Gastrocnemius medialis (tissue), 4 donors: ENCODE data around the gene UGDH. TPM values are rescaled to one million over a fixed set of nuclear protein-coding genes. Genes with fewer than 3 reads are reported as not detected.

Source experiments
- ATAC-seq, 2 donors: fragments of 150-250 bp; one replicate each; pipeline ENCODE4 v1.9.1; 2016
- DNase-seq, 2 donors: peaks; one replicate each; pipeline ENCODE4 v3.0.0-alpha.2; 2019
- H3K27ac ChIP-seq, 4 donors: fragments of 200-600 bp; sonication (generic); 1 replicate in 1 of 4; 2 replicates in 3 of 4; pipeline ENCODE4 v1.5.1; 2016 to 2018; ENCODE audit warnings: mild to moderate bottlenecking in 2 of 4, moderate library complexity in 1 of 4
- H3K27me3 ChIP-seq, 3 donors: fragments of 200-600 bp; sonication (generic) in 2 of 3; 1 replicate in 1 of 3; 2 replicates in 2 of 3; pipeline versions ENCODE4 v1.5.1 to v1.6.0; 2016 to 2019; ENCODE audit warnings: mild to moderate bottlenecking in 1 of 3, moderate library complexity in 1 of 3
- H3K36me3 ChIP-seq, 2 donors: fragments of 200-600 bp; sonication (generic) in 1 of 2; one replicate each; pipeline ENCODE4 v1.5.1; 2017 to 2018
- H3K4me1 ChIP-seq, 2 donors: fragments of 200-600 bp; sonication (generic) in 1 of 2; one replicate each; pipeline ENCODE4 v1.5.1; 2016 to 2017; ENCODE audit warnings: mild to moderate bottlenecking in 2 of 2
- H3K4me3 ChIP-seq, 4 donors: fragments of 200-600 bp; sonication (generic) in 3 of 4; 1 replicate in 1 of 4; 2 replicates in 3 of 4; pipeline ENCODE4 v1.5.1; 2016 to 2019; ENCODE audit warnings: mild to moderate bottlenecking in 2 of 4
- H3K9me3 ChIP-seq, 3 donors: fragments of 200-600 bp; sonication (generic) in 2 of 3; 1 replicate in 1 of 3; 2 replicates in 2 of 3; pipeline ENCODE4 v1.5.1; 2016 to 2019
- POLR2A ChIP-seq, 2 donors: fragments of 450-650 bp; IDR thresholded peaks; one replicate each; pipeline ENCODE4 v1.6.1; 2017; ENCODE audit warnings: antibody characterized with exemption in 2 of 2, mild to moderate bottlenecking in 2 of 2, moderate library complexity in 2 of 2
- in situ Hi-C, 4 donors: fragments of 200-750 bp; cut with MboI; loops; one replicate each; pipeline versions ENCODE4 v1.15.0 to v1.8.0; 2017; ENCODE audit warnings: low sequenced_read_pairs in 4 of 4
- intact Hi-C: fragments of 100-400 bp; cut with DNase I; formaldehyde crosslinking; loops from one replicate; pipeline ENCODE4 v1.15.1; 2023; ENCODE audit warnings: low total_unique reads
- total RNA-seq, 4 donors: library from RNA; depleted of rRNA; stranded (reverse); fragments of >200 nt; gene quantifications; one replicate each; pipeline versions ENCODE4 v1.1.0 to v1.2.3, GENCODE V29; 2016
- TF ChIP-seq, protein P1 (sequence below), 5 experiments: fragments of 450-650 bp in 3 of 5; fragments of 200-600 bp in 2 of 5; sonication (generic) in 2 of 5; IDR thresholded peaks in 4 of 5; conservative IDR thresholded peaks in 1 of 5; 1 replicate in 4 of 5; 2 replicates in 1 of 5; pipeline ENCODE4 v1.5.1; 2016 to 2019; ENCODE audit warnings: antibody characterized with exemption in 5 of 5, mild to moderate bottlenecking in 3 of 5, moderate library complexity in 3 of 5

The UGDH gene
- total RNA-seq, 4 donors from 2014 or later: 6.1 to 12.7 (median 8.8) TPM

DNA sequence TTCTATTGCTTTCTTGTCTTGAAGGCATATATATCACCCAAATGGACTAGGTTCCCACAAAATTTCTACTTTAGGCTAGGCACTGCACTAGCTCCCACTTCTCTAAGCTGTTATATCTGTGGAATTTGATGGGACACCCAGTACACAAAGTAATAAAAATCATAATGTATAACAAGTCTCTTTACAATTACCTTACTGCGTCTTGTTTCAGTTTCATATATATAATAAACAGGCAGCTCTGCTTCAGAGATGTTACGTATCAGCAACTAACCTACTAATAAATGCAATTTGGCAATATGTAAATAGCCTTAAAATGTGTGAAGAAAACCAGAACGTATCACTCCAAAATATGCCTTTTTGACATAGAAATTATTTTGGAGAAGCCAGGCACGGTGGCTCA lies 42.0 kb upstream of the UGDH start:
- Histone ChIP-seq H3K36me3 (peaks cover 0 to 19% of the 10 kb centered on the region in 2 donors), H3K4me3 (no peak overlapping the region), H3K9me3 (no peaks in the 10 kb centered on the region), H3K4me1 (no peaks in the 10 kb centered on the region), H3K27me3 (no peaks in the 10 kb centered on the region), H3K27ac (no peak overlapping the region)
- TF ChIP-seq, protein P1, sequence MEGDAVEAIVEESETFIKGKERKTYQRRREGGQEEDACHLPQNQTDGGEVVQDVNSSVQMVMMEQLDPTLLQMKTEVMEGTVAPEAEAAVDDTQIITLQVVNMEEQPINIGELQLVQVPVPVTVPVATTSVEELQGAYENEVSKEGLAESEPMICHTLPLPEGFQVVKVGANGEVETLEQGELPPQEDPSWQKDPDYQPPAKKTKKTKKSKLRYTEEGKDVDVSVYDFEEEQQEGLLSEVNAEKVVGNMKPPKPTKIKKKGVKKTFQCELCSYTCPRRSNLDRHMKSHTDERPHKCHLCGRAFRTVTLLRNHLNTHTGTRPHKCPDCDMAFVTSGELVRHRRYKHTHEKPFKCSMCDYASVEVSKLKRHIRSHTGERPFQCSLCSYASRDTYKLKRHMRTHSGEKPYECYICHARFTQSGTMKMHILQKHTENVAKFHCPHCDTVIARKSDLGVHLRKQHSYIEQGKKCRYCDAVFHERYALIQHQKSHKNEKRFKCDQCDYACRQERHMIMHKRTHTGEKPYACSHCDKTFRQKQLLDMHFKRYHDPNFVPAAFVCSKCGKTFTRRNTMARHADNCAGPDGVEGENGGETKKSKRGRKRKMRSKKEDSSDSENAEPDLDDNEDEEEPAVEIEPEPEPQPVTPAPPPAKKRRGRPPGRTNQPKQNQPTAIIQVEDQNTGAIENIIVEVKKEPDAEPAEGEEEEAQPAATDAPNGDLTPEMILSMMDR (IDR thresholded peaks at IDR 0.05 in 4 of 5, conservative IDR thresholded peaks at IDR 0.05 in 1 of 5): no peak
- no peak for TF ChIP-seq POLR2A (IDR thresholded peaks at IDR 0.05)
- intact Hi-C loops: no loop called here
- in situ Hi-C loops: no loop called here
- ATAC-seq (no peak), DNase-seq (no peak)

GRCh38 chr4:39568805-39569204 lies 41.6 kb upstream of the UGDH start:
- intact Hi-C loops: no loop called here
- H3K4me1 ChIP-seq: no peaks in the 10 kb centered on the region
- no peaks in the 10 kb centered on the region for H3K27me3 ChIP-seq
- no peak for ATAC-seq
- H3K27ac ChIP-seq: no peak overlapping the region
- TF ChIP-seq, protein P1 (IDR thresholded peaks at IDR 0.05 in 4 of 5, conservative IDR thresholded peaks at IDR 0.05 in 1 of 5): no peak
- TF ChIP-seq POLR2A (IDR thresholded peaks at IDR 0.05): no peak
- in situ Hi-C loops: no loop called here
- DNase-seq: no peak
- no peaks in the 10 kb centered on the region for H3K9me3 ChIP-seq
- no peak overlapping the region for H3K4me3 ChIP-seq
- H3K36me3 ChIP-seq: peaks cover 0 to 19% of the 10 kb centered on the region in 2 donors

DNA sequence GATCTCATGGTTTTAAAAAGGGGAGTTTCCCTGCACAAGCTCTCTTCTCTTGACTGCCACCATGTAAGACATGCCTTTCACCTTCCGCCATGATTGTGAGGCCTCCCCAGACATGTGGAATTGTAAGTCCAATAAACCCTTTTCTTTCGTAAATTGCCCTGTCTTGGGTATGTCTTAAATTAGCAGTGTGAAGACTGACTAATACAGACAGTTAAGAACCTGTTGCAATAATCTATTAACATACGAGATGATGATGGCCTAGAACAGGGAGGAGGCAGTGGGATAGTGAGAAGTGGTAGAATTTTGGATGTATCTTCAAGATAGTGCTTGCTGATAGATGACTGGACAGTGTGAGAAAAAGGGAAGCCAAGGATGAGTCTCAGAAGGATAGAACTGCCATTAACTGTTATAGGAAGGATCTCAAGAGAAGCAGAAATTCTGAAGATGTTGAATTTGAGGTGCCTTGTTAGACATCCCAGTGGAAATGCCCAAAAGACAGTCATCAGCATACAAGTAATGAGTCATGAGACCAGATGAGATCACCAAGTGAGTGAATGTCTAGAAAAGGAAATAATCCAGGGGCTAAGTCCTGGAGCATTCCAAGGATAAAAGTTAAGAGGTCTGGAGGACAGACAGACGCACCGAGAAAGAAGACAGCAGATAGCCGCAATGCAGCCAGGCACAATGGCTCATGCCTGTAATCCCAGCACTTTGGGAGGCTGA lies 38.8 kb upstream of the UGDH start:
- no peaks in the 10 kb centered on the region for H3K9me3 ChIP-seq
- no peaks in the 10 kb centered on the region for H3K4me1 ChIP-seq
- H3K27me3 ChIP-seq: no peaks in the 10 kb centered on the region
- DNase-seq (no peak), ATAC-seq (no peak)
- in situ Hi-C loops: no loop called here
- TF ChIP-seq, protein P1 (IDR thresholded peaks at IDR 0.05 in 4 of 5, conservative IDR thresholded peaks at IDR 0.05 in 1 of 5): no peak
- no peak for TF ChIP-seq POLR2A (IDR thresholded peaks at IDR 0.05)
- no peak overlapping the region for H3K27ac ChIP-seq
- no peak overlapping the region for H3K4me3 ChIP-seq
- H3K36me3 ChIP-seq: peaks cover 0 to 8% of the 10 kb centered on the region in 2 donors
- intact Hi-C loops: no loop called here

GRCh38 chr4:39563346-39563847 lies 36.2 kb upstream of the UGDH start:
- Histone ChIP-seq H3K27me3 (no peaks in the 10 kb centered on the region), H3K9me3 (no peaks in the 10 kb centered on the region), H3K36me3 (peaks cover 0 to 6% of the 10 kb centered on the region in 2 donors), H3K27ac (no peak overlapping the region), H3K4me1 (no peaks in the 10 kb centered on the region), H3K4me3 (no peak overlapping the region)
- no peak for DNase-seq
- ATAC-seq: no peak
- in situ Hi-C loops (no loop called here), intact Hi-C loops (no loop called here)
- TF ChIP-seq, protein P1 (IDR thresholded peaks at IDR 0.05 in 4 of 5, conservative IDR thresholded peaks at IDR 0.05 in 1 of 5): no peak
- no peak for TF ChIP-seq POLR2A (IDR thresholded peaks at IDR 0.05)
